ENCODE measurements around the gene GADD45G.

Gene GADD45G

GRCh38 chr9:89632192-89632733 is 27.5 kb downstream of the GADD45G start:
- DNase-seq = no peak

GRCh38 chr9:89632736-89633135 is 27.9 kb downstream of the GADD45G start:
- no peak for DNase-seq

- DNase-seq = no peak
These were observed 28.6 kb downstream of the GADD45G start for GRCh38 chr9:89633404-89633803.

- no peak for DNase-seq
These were observed 29.1 kb downstream of the GADD45G start for GRCh38 chr9:89633920-89634319.

- DNase-seq = no peak
These were observed 30.4 kb downstream of the GADD45G start for GRCh38 chr9:89634995-89635742.

- DNase-seq = no peak
These were observed 31.0 kb downstream of the GADD45G start for GRCh38 chr9:89635816-89636215.

GRCh38 chr9:89637787-89638186 is 33.0 kb downstream of the GADD45G start:
- DNase-seq = no peak

- DNase-seq = no peak
These were observed 33.5 kb downstream of the GADD45G start for GRCh38 chr9:89638359-89638758.

- no peak for DNase-seq
These were observed 34.1 kb downstream of the GADD45G start for GRCh38 chr9:89638893-89639292.

GRCh38 chr9:89639367-89639795 is 34.6 kb downstream of the GADD45G start:
- DNase-seq = no peak

GRCh38 chr9:89639961-89640360 is 35.1 kb downstream of the GADD45G start:
- DNase-seq = no peak

- DNase-seq = no peak
These were observed 35.5 kb downstream of the GADD45G start for GRCh38 chr9:89640361-89640760.

- DNase-seq = no peak
These were observed 36.0 kb downstream of the GADD45G start for GRCh38 chr9:89640801-89641200.

GRCh38 chr9:89641980-89642379 is 37.2 kb downstream of the GADD45G start:
- no peak for DNase-seq

GRCh38 chr9:89642789-89643188 is 38.0 kb downstream of the GADD45G start:
- DNase-seq = no peak

GRCh38 chr9:89646189-89646939 is 41.6 kb downstream of the GADD45G start:
- no peak for DNase-seq

GRCh38 chr9:89647366-89648128 is 42.7 kb downstream of the GADD45G start:
- DNase-seq = no peak

- DNase-seq = no peak
These were observed 43.6 kb downstream of the GADD45G start for GRCh38 chr9:89648247-89649000.

GRCh38 chr9:89649039-89649691 is 44.4 kb downstream of the GADD45G start:
- DNase-seq = no peak

GRCh38 chr9:89654025-89654662 is 49.3 kb downstream of the GADD45G start:
- no peak for DNase-seq
